NT2/D1 (cell line): ENCODE results near the gene OR4S2.

Source experiments
- DNase-seq: peaks from one replicate; pipeline ENCODE4 v3.0.0-alpha.2; 2011; ENCODE audit warnings: low read depth, low spot score
- H3K27me3 ChIP-seq: 2 replicates; pipeline ENCODE4 v1.6.0; 2011; ENCODE audit warnings: mild to moderate bottlenecking; ENCODE audit not compliant: insufficient read length, insufficient read depth
- H3K36me3 ChIP-seq: 2 replicates; pipeline ENCODE4 v1.6.1; 2011; ENCODE audit warnings: mild to moderate bottlenecking, low read length, mixed read lengths; ENCODE audit not compliant: insufficient read depth, insufficient read length
- H3K4me1 ChIP-seq: 2 replicates; pipeline ENCODE4 v1.5.1; 2011; ENCODE audit not compliant: insufficient read depth, insufficient read length
- H3K4me3 ChIP-seq: 2 replicates; pipeline ENCODE4 v1.5.1; 2011; ENCODE audit warnings: low read depth; ENCODE audit not compliant: insufficient read length
- H3K9ac ChIP-seq: 2 replicates; pipeline ENCODE4 v1.6.0; 2011; ENCODE audit warnings: low read depth; ENCODE audit not compliant: insufficient read length
- H3K9me3 ChIP-seq: 2 replicates; pipeline ENCODE4 v1.5.1; 2011; ENCODE audit warnings: mild to moderate bottlenecking, low read length; ENCODE audit not compliant: insufficient read depth
- SUZ12 ChIP-seq: IDR thresholded peaks from 2 replicates; pipeline ENCODE4 v1.6.1; 2011; ENCODE audit not compliant: insufficient read length, insufficient read depth; ENCODE audit errors: extremely low read depth
- YY1 ChIP-seq: IDR thresholded peaks from 2 replicates; pipeline ENCODE4 v1.6.1; 2011; ENCODE audit not compliant: insufficient read length, insufficient read depth
- ZNF274 ChIP-seq: IDR thresholded peaks from 2 replicates; pipeline ENCODE4 v1.6.1; 2011; ENCODE audit warnings: mild to moderate bottlenecking, low read depth, low read length

OR4S2 gene

GRCh38 chr11:55658608-55659007, 10.5 kb downstream of the OR4S2 start:
- Histone ChIP-seq H3K4me3 (no peak overlapping the region), H3K27me3 (no peaks in the 10 kb centered on the region), H3K9ac (no peak overlapping the region), H3K36me3 (no peaks in the 10 kb centered on the region), H3K9me3 (no peaks in the 10 kb centered on the region), H3K4me1 (no peaks in the 10 kb centered on the region)
- TF ChIP-seq ZNF274 (no peak), SUZ12 (no peak), YY1 (no peak)
- no peak for DNase-seq

- Histone ChIP-seq H3K27me3 (no peaks in the 10 kb centered on the region), H3K4me3 (no peak within 1 kb of the TSS), H3K4me1 (no peaks in the 10 kb centered on the region), H3K9me3 (no peaks in the 10 kb centered on the region), H3K36me3 (no peaks in the 10 kb centered on the region), H3K9ac (no peak within 1 kb of the TSS)
- no peak for DNase-seq
- no peak for TF ChIP-seq ZNF274
- no peak for TF ChIP-seq SUZ12
- no peak for TF ChIP-seq YY1
Observed at GRCh38 chr11:55661901-55662300, 13.8 kb downstream of the OR4S2 start, which contains the start of gene OR4C6. Gene OR4C6, plus strand, starts transcription at chr11:55662201. Its CDS starts 2,966 bp downstream, at chr11:55665167.

GRCh38 chr11:55669376-55669775, 21.2 kb downstream of the OR4S2 start:
- Histone ChIP-seq H3K4me1 (no peaks in the 10 kb centered on the region), H3K36me3 (no peaks in the 10 kb centered on the region), H3K9me3 (no peaks in the 10 kb centered on the region), H3K27me3 (no peaks in the 10 kb centered on the region), H3K9ac (no peak overlapping the region), H3K4me3 (no peak overlapping the region)
- TF ChIP-seq ZNF274, result no peak
- TF ChIP-seq YY1, result no peak
- TF ChIP-seq SUZ12, result no peak
- DNase-seq, result no peak

GRCh38 chr11:55673860-55674259, 25.7 kb downstream of the OR4S2 start:
- Histone ChIP-seq H3K4me1 (no peaks in the 10 kb centered on the region), H3K9me3 (no peaks in the 10 kb centered on the region), H3K9ac (no peak overlapping the region), H3K27me3 (no peaks in the 10 kb centered on the region), H3K4me3 (no peak overlapping the region), H3K36me3 (no peaks in the 10 kb centered on the region)
- TF ChIP-seq SUZ12 (no peak), ZNF274 (no peak), YY1 (no peak)
- no peak for DNase-seq

- no peaks in the 10 kb centered on the region for H3K36me3 ChIP-seq
- no peak overlapping the region for H3K9ac ChIP-seq
- no peak for DNase-seq
- no peak overlapping the region for H3K4me3 ChIP-seq
- H3K9me3 ChIP-seq, result 0 out of 2 replicates have a peak, but pooled peaks cover 5% of the 10 kb centered on the region
- no peaks in the 10 kb centered on the region for H3K4me1 ChIP-seq
- H3K27me3 ChIP-seq, result no peaks in the 10 kb centered on the region
- TF ChIP-seq SUZ12 (no peak), ZNF274 (no peak), YY1 (no peak)
Observed at GRCh38 chr11:55697817-55698216, 49.7 kb downstream of the OR4S2 start.

- no peak overlapping the region for H3K9ac ChIP-seq
- no peak for TF ChIP-seq YY1
- no peak for TF ChIP-seq ZNF274
- TF ChIP-seq SUZ12, result no peak
Observed at GRCh38 chr11:55701429-55701828, 53.3 kb downstream of the OR4S2 start.

More at GRCh38 chr11:55701429-55701828, 53.3 kb downstream of the OR4S2 start:
- Histone ChIP-seq H3K27me3 (no peaks in the 10 kb centered on the region), H3K4me1 (no peaks in the 10 kb centered on the region), H3K4me3 (no peak overlapping the region), H3K9me3 (0 out of 2 replicates have a peak, but pooled peaks cover 5% of the 10 kb centered on the region), H3K36me3 (no peaks in the 10 kb centered on the region)
- DNase-seq, result no peak
